ENCODE data around the gene RARA.

RARA gene

DNA sequence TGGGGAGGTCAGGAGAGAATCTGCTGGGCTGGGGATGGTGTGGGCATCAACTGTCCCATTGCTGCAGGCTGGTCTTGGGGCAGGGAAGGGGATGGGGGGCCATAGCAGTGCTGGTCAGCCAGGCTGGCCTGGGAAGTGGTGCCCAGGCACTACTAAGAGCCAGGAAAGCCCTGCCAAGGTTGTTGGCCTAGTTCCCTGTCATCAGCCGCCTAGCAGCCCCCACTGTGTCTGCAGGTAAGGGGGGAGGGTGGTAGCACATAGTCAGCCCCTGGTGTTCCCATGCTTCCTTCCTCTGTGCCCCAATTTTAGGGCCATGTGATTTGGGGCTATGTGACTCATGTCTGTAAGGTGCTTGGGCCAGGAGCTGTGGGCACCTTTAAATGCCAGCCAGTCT, 37.8 kb downstream of the RARA start:
- no peak for DNase-seq

DNA sequence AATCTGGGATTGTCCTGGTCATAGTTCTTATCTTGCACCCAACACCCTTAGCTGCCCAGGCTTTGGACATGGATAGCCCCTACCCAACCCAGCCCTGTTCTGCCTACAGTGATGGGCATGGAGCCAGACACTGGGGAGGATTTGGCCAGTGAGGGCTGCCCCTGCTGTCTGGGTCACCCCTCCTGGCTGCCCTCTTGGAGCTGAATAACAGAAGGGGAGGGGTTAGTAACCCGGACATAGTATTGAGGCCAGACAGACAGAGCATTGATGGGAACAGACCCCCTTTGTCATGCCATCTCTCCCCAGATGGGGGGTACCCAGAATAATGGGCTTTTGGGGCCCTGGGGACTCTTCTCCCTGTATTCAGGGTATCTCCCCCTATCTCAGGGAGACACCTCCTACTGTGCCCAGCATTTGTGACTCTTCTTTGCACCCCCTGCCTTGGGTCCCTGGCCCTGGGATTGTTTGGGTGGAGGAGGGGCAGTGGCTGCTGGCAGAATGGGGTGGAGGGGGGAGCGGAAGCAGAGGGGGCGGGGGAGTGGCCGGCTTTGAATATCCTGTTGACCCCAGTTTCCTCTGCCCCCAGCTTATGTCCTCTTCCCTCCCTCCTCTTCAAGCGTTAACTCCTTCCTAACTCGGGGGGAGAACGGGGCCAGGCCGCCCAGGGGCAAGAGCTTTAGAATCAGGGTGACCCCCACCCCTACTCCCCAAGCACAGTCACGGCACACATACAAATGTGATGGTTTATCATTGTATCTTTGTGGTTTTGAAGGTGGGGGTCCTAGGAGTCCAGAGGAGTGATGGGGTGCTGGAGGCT, 38.5 kb downstream of the RARA start:
- no peak for DNase-seq

DNA sequence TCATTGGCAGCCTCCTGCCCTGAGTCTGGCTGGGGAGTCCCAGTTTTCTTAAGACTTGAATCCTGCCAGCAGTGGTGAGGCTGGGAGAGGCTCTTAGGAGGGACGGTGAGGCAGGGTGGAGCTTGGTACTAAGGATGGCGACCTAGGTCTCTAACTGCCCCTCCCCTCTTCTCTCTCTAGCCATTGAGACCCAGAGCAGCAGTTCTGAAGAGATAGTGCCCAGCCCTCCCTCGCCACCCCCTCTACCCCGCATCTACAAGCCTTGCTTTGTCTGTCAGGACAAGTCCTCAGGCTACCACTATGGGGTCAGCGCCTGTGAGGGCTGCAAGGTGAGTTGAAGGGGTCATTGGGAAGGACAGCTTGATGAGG, 39.1 kb downstream of the RARA start:
- DNase-seq, result no peak

DNA sequence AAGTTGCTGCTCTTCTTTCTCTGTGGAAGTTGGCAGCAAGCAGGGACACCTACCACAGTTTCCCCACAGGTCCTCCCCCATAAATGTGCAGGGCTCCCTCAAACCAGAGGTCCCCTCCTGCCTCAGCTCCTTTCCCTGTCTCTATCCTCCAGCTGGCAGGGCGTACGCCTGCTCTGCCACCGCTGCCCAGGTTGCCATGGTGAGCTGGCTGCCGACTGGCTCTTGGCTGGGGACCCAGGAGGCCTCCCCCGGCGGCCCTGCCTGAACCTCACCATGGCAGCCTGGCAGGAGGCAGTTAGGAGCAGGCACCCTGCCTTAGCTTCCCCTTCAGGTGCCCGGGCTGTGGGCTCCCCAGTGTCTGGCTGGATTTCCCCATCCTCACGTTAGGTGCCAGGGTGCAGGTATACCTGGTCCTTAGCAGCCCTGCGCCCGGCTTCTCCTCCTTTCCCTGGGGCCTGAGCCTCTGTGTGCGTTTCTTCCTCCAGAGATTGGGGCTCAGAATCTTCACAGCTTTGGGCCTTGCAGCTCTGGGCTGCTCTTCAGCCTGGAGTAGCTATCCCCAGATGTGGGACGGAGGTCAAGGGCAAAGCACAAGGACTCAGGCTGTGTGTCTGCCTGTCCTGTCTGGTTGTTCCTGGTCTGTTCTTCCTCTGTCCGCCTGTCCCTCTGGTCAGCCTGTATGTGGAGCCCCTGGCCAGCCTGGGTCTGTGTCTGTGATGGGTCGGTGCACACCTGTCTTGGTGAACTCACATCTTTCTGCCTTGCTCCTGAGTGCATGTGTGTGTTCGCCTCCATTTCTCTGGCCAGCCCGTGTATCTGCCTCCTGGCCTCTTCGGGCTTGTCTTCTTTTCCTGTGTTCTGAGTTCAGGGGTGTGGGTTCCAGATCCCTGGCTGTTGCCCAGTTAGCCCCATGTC, 39.8 kb downstream of the RARA start:
- no peak for DNase-seq

DNA sequence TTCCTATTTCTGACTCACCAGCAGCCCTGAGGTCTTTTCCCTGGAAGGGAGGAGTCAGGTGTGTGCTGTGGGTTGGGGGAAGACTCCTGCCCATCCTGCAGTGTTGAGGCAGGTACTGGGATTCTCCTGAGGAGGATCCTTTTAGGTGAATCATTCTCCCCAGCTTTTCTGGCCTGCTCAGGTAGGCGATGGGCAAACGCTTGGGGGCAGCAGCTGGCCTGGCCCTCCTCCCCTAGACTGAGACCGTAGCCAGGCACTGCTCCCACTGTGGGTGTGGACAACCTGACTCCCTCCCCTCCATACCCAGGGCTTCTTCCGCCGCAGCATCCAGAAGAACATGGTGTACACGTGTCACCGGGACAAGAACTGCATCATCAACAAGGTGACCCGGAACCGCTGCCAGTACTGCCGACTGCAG, 40.5 kb downstream of the RARA start:
- no peak for DNase-seq

GRCh38 chr17:40349895-40350688, 41.1 kb downstream of the RARA start:
- DNase-seq, result no peak

DNA sequence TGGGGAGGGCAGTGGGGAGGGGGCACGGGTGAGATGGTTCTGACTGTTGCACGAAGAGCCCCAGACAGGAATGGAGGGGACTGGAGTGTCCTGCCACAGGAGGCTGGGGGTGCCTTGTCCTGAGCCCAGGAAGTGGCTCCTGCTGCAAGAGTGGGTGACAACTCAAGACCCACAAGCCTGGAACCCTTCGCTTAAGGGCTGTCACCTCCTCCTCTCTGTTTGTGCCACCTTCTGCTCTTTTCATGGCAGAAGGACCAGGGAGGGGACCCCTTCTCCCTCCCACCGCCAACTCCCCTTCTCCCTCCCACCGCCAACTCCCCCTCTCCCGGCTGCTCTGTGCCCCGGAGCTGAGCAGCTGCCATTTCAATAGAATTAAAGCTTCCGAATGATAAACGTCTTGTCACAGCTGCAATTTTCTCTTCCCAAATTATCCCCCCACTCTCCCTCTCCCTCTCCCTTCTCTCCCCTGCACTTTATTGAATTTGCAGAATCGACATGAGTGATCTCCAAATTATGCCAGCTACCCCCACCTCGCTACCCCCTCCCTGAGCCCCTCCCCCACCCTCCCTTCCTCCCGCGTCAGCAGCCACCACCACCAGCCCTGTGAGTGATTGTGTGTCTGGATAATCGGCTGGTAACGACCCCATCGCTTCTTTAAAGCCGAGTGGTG, 41.8 kb downstream of the RARA start:
- DNase-seq, result no peak

DNA sequence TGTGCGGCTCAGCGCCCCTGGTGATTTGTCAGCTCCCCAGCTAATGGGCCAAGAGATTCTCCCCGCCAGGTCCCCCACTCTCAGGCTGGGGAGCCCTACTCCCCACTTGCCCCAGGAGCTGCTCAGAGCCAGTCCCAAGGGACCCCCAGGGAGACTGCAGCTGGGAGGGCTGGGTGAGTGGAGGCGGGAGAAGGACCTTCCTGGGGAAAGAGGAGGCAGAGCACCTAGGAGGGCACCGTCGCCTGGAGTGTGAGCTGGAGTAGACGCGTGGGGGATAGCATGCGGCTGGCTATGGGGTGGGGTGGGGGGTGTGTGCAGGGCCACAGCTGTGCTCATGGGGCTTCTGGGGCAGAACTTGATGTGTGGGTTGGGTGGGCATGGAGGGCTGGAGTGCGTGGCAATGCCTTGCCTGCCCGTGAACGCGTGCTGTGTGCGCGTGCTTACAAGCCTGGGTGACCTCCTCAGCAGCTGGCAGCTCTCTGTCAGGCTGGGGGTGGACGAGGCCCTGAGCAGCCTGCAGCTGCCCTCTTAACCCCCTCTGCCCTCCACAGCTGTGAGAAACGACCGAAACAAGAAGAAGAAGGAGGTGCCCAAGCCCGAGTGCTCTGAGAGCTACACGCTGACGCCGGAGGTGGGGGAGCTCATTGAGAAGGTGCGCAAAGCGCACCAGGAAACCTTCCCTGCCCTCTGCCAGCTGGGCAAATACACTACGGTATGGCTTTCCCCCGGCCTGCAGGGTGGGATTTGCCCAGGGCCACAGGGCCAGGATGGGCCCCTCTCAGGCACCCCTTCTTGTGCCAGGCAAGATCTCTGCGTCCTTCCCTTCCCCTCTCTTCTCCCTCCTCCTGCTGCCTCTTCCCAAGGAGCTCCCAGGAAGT, 42.6 kb downstream of the RARA start:
- DNase-seq, result no peak

DNA sequence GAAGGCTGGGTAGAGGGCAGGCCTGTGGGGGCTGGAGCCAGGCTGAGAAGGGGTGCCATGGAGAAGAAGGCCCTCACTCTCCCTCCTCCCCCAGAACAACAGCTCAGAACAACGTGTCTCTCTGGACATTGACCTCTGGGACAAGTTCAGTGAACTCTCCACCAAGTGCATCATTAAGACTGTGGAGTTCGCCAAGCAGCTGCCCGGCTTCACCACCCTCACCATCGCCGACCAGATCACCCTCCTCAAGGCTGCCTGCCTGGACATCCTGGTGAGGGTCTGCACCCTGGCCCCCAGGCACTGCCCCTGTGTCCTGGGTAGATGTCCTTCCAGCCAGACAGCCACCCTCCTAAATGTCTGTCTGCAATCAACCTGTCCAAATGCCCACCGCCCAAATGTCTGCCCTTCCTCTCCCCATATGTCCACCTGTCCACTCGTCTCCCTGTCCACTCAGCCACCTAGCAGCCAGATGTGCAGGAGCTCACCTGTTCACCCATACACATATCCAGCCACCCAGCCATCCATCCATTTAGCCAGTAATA, 43.3 kb downstream of the RARA start:
- DNase-seq, result no peak

- DNase-seq, result no peak
Measured at GRCh38 chr17:40352779-40353394, 43.9 kb downstream of the RARA start.

- no peak for DNase-seq
Measured at GRCh38 chr17:40354221-40355122, 45.5 kb downstream of the RARA start.

DNA sequence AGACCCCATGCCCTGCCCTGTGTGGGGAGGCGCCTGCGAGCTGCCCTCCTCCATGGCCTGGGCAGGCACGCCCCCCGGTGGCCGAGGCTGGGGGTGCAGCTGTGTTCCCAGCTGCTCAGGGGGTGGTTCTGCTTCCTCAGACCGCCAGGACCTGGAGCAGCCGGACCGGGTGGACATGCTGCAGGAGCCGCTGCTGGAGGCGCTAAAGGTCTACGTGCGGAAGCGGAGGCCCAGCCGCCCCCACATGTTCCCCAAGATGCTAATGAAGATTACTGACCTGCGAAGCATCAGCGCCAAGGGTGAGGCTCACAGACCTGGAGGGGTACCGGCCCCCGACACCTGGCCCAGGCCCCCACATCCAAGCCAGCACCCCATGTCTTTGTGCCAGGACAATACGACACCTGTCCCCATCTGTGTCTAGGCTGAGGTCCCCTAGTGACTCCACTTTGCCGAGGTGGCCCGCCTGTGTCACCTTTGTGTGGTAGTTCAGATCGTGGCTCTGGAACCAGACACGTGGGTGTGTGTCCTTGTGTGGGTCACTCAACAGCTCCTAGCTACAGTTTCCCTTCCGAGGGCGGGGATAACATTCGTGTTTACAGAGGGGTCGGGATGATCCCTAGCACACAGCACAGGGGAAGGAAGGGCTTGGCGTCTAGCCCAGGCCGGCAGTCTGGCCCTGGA, 46.3 kb downstream of the RARA start:
- peak; percentile 32 for DNase-seq

DNA sequence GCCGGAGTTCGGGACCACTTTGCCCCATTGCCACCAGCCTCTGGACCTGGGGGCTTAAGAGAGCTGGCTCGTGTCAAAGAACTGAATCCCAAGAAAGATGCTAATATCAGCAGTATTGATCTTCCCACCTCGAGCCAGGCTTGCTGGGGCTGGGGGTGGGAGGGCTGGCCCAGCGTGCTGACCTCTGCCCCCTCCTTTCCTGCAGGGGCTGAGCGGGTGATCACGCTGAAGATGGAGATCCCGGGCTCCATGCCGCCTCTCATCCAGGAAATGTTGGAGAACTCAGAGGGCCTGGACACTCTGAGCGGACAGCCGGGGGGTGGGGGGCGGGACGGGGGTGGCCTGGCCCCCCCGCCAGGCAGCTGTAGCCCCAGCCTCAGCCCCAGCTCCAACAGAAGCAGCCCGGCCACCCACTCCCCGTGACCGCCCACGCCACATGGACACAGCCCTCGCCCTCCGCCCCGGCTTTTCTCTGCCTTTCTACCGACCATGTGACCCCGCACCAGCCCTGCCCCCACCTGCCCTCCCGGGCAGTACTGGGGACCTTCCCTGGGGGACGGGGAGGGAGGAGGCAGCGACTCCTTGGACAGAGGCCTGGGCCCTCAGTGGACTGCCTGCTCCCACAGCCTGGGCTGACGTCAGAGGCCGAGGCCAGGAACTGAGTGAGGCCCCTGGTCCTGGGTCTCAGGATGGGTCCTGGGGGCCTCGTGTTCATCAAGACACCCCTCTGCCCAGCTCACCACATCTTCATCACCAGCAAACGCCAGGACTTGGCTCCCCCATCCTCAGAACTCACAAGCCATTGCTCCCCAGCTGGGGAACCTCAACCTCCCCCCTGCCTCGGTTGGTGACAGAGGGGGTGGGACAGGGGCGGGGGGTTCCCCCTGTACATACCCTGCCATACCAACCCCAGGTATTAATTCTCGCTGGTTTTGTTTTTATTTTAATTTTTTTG, 47.1 kb downstream of the RARA start:
- DNase-seq, result no peak

- no peak for DNase-seq
Measured at GRCh38 chr17:40356990-40357881, 48.3 kb downstream of the RARA start.

GRCh38 chr17:40358323-40359038, 49.5 kb downstream of the RARA start:
- peak; percentile 90 for DNase-seq

- no peak for DNase-seq
Measured at GRCh38 chr17:40360091-40360490, 51.1 kb downstream of the RARA start.

All from NCI-H774 (cell line).